Uterus (tissue), 4 donors: ENCODE data around the gene KRR1. TPM values are rescaled to one million over a fixed set of nuclear protein-coding genes. Genes with fewer than 3 reads are reported as not detected.

Source experiments
- DNase-seq, 2 donors: peaks; one replicate each; pipeline ENCODE4 v3.0.0-alpha.2; 2019 to 2020
- H3K27ac ChIP-seq, 2 donors: fragments of 200-600 bp; sonication (generic); 1 replicate in 1 of 2; 2 replicates in 1 of 2; pipeline ENCODE4 v1.5.1; 2016 to 2018
- H3K27me3 ChIP-seq, 2 donors: fragments of 200-600 bp; sonication (generic); one replicate each; pipeline ENCODE4 v1.5.1; 2018 to 2019; ENCODE audit warnings: control low read depth in 1 of 2
- H3K36me3 ChIP-seq, 2 donors: fragments of 200-600 bp; sonication (generic); one replicate each; pipeline ENCODE4 v1.5.1; 2019; ENCODE audit warnings: control low read depth in 1 of 2
- H3K4me1 ChIP-seq, 2 donors: fragments of 200-600 bp; sonication (generic); one replicate each; pipeline ENCODE4 v1.5.1; 2018 to 2019; ENCODE audit warnings: control low read depth in 1 of 2
- H3K4me3 ChIP-seq, 2 donors: fragments of 200-600 bp; sonication (generic); 1 replicate in 1 of 2; 2 replicates in 1 of 2; pipeline ENCODE4 v1.5.1; 2018 to 2019; ENCODE audit warnings: mild to moderate bottlenecking in 1 of 2
- H3K9me3 ChIP-seq, 2 donors: fragments of 200-600 bp; sonication (generic); one replicate each; pipeline ENCODE4 v1.5.1; 2019; ENCODE audit warnings: control low read depth in 1 of 2
- CTCF ChIP-seq, 4 experiments: fragments of 200-600 bp in 2 of 4; fragments of 450-650 bp in 2 of 4; sonication (generic) in 2 of 4; IDR thresholded peaks; one replicate each; pipeline ENCODE4 v1.5.1; 2016 to 2019; ENCODE audit warnings: antibody characterized with exemption in 4 of 4, mild to moderate bottlenecking in 2 of 4, moderate library complexity in 1 of 4
- POLR2A ChIP-seq, 2 donors: fragments of 450-650 bp; IDR thresholded peaks; one replicate each; pipeline ENCODE4 v1.6.1; 2016; ENCODE audit warnings: antibody characterized with exemption in 2 of 2, mild to moderate bottlenecking in 1 of 2, moderate library complexity in 1 of 2
- intact Hi-C: fragments of 100-400 bp; cut with DNase I; formaldehyde crosslinking; loops from one replicate; pipeline ENCODE4 v1.15.1; 2023; ENCODE audit warnings: low total_unique reads
- total RNA-seq, 4 donors: library from RNA; depleted of rRNA in 3 of 4; stranded (reverse); fragments of >200 nt in 3 of 4; gene quantifications; one replicate each; pipeline versions ENCODE4 v1.1.0 to v1.2.4, GENCODE V29; 2014 to 2023
- donor health status: DM: yes; HTN: yes; CAD: no.

The KRR1 gene
- total RNA-seq, 4 donors from 2014 or later: 18.8 to 86.6 (median 73.9) TPM

- no peak overlapping the region for H3K27ac ChIP-seq
- H3K9me3 ChIP-seq: no peaks in the 10 kb centered on the region
- no peak for DNase-seq
- H3K27me3 ChIP-seq: no peaks in the 10 kb centered on the region
- intact Hi-C loops: no loop called here
- no peak overlapping the region for H3K4me3 ChIP-seq
- TF ChIP-seq CTCF (IDR thresholded peaks at IDR 0.05) (no peak), POLR2A (IDR thresholded peaks at IDR 0.05) (no peak)
- no peaks in the 10 kb centered on the region for H3K36me3 ChIP-seq
- H3K4me1 ChIP-seq: peaks cover 0 to 6% of the 10 kb centered on the region in 2 donors
Measured at GRCh38 chr12:75507086-75507485, 4.3 kb downstream of the KRR1 start.

GRCh38 chr12:75505706-75506312 is 5.6 kb downstream of the KRR1 start:
- no peaks in the 10 kb centered on the region for H3K36me3 ChIP-seq
- DNase-seq: no peak
- no peak overlapping the region for H3K4me3 ChIP-seq
- intact Hi-C loops: no loop called here
- H3K9me3 ChIP-seq: no peaks in the 10 kb centered on the region
- TF ChIP-seq CTCF (IDR thresholded peaks at IDR 0.05) (peak in 3 of 4 experiments; percentile 29 to 48 (median 42)), POLR2A (IDR thresholded peaks at IDR 0.05) (no peak)
- H3K4me1 ChIP-seq: peaks cover 0 to 6% of the 10 kb centered on the region in 2 donors
- H3K27ac ChIP-seq: no peak overlapping the region
- no peaks in the 10 kb centered on the region for H3K27me3 ChIP-seq

DNA sequence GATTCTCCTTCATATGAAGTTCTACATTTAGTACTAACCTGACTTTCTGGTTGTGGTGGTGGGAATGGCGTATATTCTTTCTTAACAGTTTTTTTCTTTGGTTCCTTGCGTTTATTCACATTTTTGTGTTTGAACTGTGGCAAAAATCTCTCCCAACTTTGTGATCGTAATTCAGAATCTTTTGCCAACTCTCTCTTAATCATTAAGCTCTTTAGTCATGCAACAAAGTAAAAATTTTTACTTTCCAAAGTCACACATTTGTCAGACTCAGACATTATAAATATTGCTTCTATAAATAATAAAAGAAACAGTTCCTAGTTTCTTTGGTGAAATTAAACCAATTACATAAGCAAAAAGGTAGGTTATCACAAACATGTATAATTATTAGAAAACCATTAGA is 7.5 kb downstream of the KRR1 start:
- no peak for TF ChIP-seq CTCF (IDR thresholded peaks at IDR 0.05)
- TF ChIP-seq POLR2A (IDR thresholded peaks at IDR 0.05): no peak
- intact Hi-C loops: no loop called here
- Histone ChIP-seq H3K4me1 (no peaks in the 10 kb centered on the region), H3K27ac (no peak overlapping the region), H3K36me3 (no peaks in the 10 kb centered on the region), H3K9me3 (no peaks in the 10 kb centered on the region), H3K27me3 (no peaks in the 10 kb centered on the region), H3K4me3 (no peak overlapping the region)
- DNase-seq: no peak

GRCh38 chr12:75503459-75503858 is 8.0 kb downstream of the KRR1 start:
- no peak for TF ChIP-seq POLR2A (IDR thresholded peaks at IDR 0.05)
- TF ChIP-seq CTCF (IDR thresholded peaks at IDR 0.05): no peak
- no peaks in the 10 kb centered on the region for H3K9me3 ChIP-seq
- intact Hi-C loops: no loop called here
- no peak overlapping the region for H3K4me3 ChIP-seq
- no peak for DNase-seq
- H3K27me3 ChIP-seq: no peaks in the 10 kb centered on the region
- H3K27ac ChIP-seq: no peak overlapping the region
- no peaks in the 10 kb centered on the region for H3K4me1 ChIP-seq
- no peaks in the 10 kb centered on the region for H3K36me3 ChIP-seq

DNA sequence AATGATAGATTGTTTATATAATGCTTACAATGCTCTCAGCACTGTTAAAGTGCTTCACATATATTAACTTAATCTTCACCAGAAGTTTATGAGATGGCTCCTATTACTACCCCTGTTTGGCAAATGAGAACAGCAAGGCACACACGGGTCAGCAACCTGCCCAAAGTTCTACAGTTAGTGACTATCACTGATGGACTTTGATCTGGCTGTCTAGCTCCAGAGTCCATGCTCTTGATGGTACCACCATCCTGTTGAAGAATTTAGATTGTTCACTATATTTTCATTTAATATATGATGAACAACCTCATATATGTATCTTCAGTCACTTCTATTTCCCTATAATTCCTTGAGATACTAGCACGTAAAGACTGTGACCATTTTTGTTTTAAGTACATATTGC is 20.2 kb downstream of the KRR1 start:
- H3K4me1 ChIP-seq: no peaks in the 10 kb centered on the region
- H3K27me3 ChIP-seq: no peaks in the 10 kb centered on the region
- no peak overlapping the region for H3K27ac ChIP-seq
- TF ChIP-seq CTCF (IDR thresholded peaks at IDR 0.05) (no peak), POLR2A (IDR thresholded peaks at IDR 0.05) (no peak)
- no peak overlapping the region for H3K4me3 ChIP-seq
- no peaks in the 10 kb centered on the region for H3K9me3 ChIP-seq
- H3K36me3 ChIP-seq: no peaks in the 10 kb centered on the region
- intact Hi-C loops: no loop called here
- DNase-seq: no peak
